GM18873 (cell line): ENCODE measurements around the gene TAF11L14.

Source experiments
- ATAC-seq: cut with Tn5 transposase; IDR thresholded peaks from one replicate; pipeline ENCODE4 v1.9.1; 2021; ENCODE audit warnings: mild to moderate bottlenecking, moderate library complexity, moderate number of reproducible peaks; ENCODE audit not compliant: unreplicated experiment, low FRiP score

TAF11L14 gene

DNA sequence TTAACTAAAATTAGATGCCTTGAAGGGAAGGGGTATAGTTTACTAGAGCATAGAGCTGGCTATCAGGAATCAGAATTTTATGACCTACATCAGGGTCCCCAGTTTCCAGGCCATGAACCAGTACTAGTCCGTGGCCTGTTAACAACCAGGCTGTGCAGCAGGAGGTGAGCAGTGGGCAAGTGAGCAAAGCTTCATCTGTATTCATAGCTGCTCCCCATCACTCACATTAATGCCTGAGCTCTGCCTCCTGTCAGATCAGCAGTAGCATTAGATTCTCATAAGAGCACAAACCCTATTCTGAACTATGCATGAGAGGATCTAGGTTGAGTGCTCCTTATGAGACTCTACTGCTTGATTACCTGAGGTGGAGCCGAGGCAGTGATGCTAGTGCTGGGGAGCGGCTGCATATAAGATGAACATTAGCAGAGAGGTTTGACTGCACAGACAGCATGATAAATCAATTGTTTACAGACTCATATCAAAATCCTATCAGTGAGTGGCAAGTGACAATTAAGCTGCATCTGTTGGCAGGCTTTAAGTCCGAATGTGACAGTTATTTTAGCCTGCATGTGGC lies 44.6 kb downstream of the TAF11L14 start:
- ATAC-seq = no peak

DNA sequence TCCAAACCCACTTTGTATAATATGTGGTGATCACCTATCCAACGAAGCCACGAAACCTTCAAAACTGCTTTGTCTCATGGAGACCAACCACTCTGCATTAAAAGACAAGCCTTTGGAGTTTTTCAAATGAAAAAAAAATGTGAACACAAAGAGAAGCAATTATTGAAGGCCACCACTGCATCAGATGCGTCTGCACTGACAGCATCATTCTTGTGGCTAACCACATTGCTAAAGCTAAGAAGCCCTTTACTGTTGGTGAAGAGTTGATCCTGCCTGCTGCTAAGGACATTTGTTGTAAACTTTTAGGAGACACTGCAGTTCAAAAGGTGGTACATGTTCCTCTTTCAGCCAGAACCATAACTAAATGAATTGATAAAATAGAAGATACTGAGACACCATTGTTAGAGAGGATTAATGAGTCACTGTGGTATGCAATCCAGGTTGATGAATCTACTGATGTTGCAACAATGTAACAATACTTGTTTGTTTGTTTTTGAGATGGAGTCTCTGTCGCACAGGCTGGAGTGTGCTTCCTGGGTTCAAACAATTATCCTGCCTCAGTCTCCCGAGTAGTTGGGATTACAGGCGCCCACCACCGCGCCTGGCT lies 45.4 kb downstream of the TAF11L14 start:
- ATAC-seq = no peak

DNA sequence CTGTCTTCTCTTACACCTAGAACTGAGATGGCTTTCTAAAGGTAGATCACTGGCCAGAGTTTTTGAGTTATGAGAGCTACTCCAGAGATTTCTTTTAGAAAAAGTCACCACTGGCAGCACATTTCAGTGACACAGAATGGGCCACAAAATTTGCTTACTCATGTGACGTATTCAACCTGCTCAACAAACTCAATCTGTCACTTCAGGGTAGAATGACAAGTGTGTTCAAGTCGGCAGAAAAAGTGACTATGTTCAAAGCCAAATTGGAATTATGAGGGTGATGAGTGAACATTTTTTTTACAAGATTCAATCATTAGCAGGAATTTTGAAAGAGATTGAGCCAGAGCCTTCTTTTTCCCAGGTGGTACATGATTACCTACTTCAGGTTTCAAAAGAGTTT lies 46.5 kb downstream of the TAF11L14 start:
- no peak for ATAC-seq
